ENCODE measurements around the gene TMEM63C. TPM values are rescaled to one million over a fixed set of nuclear protein-coding genes. Genes with fewer than 3 reads are reported as not detected.
"Not testable (repeated sequence)": the region's sequence is repeated elsewhere in the genome, so short reads cannot be mapped to it uniquely, and the experiment has no call there.

Gene TMEM63C
- total RNA-seq, 4 donors from 2014 or later, result 11.4 to 37.6 (median 18.9) TPM

DNA sequence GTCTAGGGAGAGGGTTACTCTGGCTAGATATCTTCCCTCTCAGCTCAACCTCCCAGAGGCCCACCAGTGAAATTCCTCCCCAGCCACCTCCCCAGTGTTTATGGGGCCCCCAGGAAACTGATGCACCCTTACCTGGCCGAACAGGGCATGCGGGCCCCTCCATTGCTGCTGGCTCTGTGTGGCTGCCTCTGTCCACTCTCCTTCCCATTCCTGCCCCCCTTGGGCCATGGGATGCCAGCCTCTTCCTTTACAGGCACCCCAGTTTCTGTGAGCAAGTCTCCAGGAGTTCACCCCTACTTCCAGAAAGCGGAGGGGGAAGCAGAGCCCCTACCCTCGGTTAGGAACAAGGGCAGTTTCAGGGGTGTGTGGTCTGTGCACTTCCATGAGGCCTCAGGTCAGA lies 20.6 kb upstream of the TMEM63C start:
- no peak for DNase-seq (ENCODE audit: low spot score in 2 of 2)
- H3K4me3 ChIP-seq (ENCODE audit: low read depth, poor library complexity, severe bottlenecking), result no peak overlapping the region
- 76 to 81% methylated on average over 4 of the region's 4 CpGs for WGBS, 2 donors
- TF ChIP-seq POLR2A (IDR thresholded peaks at IDR 0.05) (no peak), CTCF (IDR thresholded peaks at IDR 0.05) (no peak)
- intact Hi-C loops (cut with DNase I; ENCODE audit: low total_unique reads), result no loop called here

- intact Hi-C loops (cut with DNase I; ENCODE audit: low total_unique reads), result no loop called here
- no peak for DNase-seq (ENCODE audit: low spot score in 2 of 2)
- no peak overlapping the region for H3K4me3 ChIP-seq (ENCODE audit: low read depth, poor library complexity, severe bottlenecking)
- TF ChIP-seq CTCF (IDR thresholded peaks at IDR 0.05), result no peak
- no peak for TF ChIP-seq POLR2A (IDR thresholded peaks at IDR 0.05)
- 66 to 70% methylated on average over 3 of the region's 3 CpGs for WGBS, 2 donors
Observed at GRCh38 chr14:77170045-77170444, 11.6 kb upstream of the TMEM63C start.

- no peak overlapping the region for H3K4me3 ChIP-seq (ENCODE audit: low read depth, poor library complexity, severe bottlenecking)
- intact Hi-C loops (cut with DNase I; ENCODE audit: low total_unique reads), result no loop called here
- TF ChIP-seq CTCF (IDR thresholded peaks at IDR 0.05) (no peak), POLR2A (IDR thresholded peaks at IDR 0.05) (no peak)
- WGBS, 2 donors, result 80 to 81% methylated on average over 5 of the region's 5 CpGs
- no peak for DNase-seq (ENCODE audit: low spot score in 2 of 2)
Observed at GRCh38 chr14:77172916-77173315, 8.7 kb upstream of the TMEM63C start.

GRCh38 chr14:77173911-77174617 lies 7.5 kb upstream of the TMEM63C start:
- DNase-seq (ENCODE audit: low spot score in 2 of 2); intact Hi-C loops (cut with DNase I; ENCODE audit: low total_unique reads); H3K4me3 ChIP-seq (ENCODE audit: low read depth, poor library complexity, severe bottlenecking): not testable (repeated sequence)
- WGBS, 2 donors, result 85 to 94% methylated on average over 9 of the region's 9 CpGs

DNA sequence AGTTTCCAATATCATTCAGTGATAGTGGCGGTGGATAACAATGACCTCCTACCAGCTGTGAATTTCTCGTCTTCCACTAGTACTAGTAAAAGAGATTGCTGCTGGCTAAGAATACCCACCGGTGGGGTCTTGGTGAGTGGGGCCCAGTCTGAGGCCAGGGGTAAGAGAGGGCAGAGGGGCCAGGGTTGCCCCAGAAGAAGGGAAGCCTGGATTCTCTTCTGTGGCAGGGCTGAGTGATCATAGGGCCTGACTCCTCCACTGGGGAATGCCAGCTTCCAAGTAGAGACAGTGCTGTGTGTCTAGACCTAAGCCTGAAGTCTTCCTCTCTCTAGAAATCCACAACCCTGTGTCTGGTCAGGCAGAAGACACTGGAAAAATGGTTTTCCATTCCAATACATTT lies 5.8 kb upstream of the TMEM63C start:
- TF ChIP-seq CTCF (IDR thresholded peaks at IDR 0.05) (no peak), POLR2A (IDR thresholded peaks at IDR 0.05) (no peak)
- intact Hi-C loops (cut with DNase I; ENCODE audit: low total_unique reads), result no loop called here
- H3K4me3 ChIP-seq (ENCODE audit: low read depth, poor library complexity, severe bottlenecking), result no peak overlapping the region
- WGBS, 2 donors, result 86 to 89% methylated on average over 3 of the region's 3 CpGs
- no peak for DNase-seq (ENCODE audit: low spot score in 2 of 2)

DNA sequence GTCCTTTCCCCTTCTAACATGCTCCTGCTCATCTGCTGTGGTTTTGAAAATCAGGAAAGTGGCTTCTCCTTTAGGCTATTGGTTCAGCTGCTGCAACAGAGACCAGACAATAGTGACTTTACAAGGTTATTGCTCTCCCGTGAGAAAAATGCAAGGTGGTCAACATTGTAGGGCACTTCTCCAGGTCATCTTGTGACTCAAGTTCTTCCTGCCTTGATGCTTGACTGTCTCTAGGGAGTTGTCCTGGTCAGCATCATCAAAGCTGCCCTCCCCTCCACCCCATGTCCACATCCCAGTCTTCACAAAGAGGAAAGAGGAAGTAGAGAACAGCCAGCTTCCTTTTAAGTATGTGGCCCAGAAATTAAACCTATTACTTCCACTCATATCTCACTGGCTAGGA lies 3.9 kb upstream of the TMEM63C start:
- DNase-seq (ENCODE audit: low spot score in 2 of 2), result no peak
- no peak overlapping the region for H3K4me3 ChIP-seq (ENCODE audit: low read depth, poor library complexity, severe bottlenecking)
- WGBS, 2 donors, result 26 to 28% methylated on average over 1 of the region's 1 CpG
- TF ChIP-seq POLR2A (IDR thresholded peaks at IDR 0.05) (no peak), CTCF (IDR thresholded peaks at IDR 0.05) (no peak)
- intact Hi-C loops (cut with DNase I; ENCODE audit: low total_unique reads), result no loop called here
